Esophagus muscularis mucosa (tissue), 4 donors: Measurements from ENCODE around the gene TRIM28.

ENCODE experiments used
- EP300 ChIP-seq: sonication (generic); formaldehyde crosslinking; IDR thresholded peaks from one replicate; pipeline ENCODE4 v1.6.1; 2017; ENCODE audit warnings: antibody characterized with exemption
- POLR2A ChIP-seq: fragments of 450-650 bp; IDR thresholded peaks from one replicate; pipeline ENCODE4 v1.6.1; 2017; ENCODE audit warnings: antibody characterized with exemption, moderate library complexity, mild to moderate bottlenecking, low read depth
- POLR2AphosphoS5 ChIP-seq, 2 donors: sonication (generic); formaldehyde crosslinking; IDR thresholded peaks; one replicate each; pipeline ENCODE4 v1.6.1; 2017; ENCODE audit warnings: antibody characterized with exemption in 2 of 2
- TF ChIP-seq, protein P1 (sequence below), 3 experiments: fragments of 200-600 bp in 2 of 3; fragments of 450-650 bp in 1 of 3; sonication (generic) in 2 of 3; IDR thresholded peaks; one replicate each; pipeline ENCODE4 v1.5.1; 2017 to 2019; ENCODE audit warnings: antibody characterized with exemption in 3 of 3, mild to moderate bottlenecking in 2 of 3, moderate library complexity in 1 of 3

DNA sequence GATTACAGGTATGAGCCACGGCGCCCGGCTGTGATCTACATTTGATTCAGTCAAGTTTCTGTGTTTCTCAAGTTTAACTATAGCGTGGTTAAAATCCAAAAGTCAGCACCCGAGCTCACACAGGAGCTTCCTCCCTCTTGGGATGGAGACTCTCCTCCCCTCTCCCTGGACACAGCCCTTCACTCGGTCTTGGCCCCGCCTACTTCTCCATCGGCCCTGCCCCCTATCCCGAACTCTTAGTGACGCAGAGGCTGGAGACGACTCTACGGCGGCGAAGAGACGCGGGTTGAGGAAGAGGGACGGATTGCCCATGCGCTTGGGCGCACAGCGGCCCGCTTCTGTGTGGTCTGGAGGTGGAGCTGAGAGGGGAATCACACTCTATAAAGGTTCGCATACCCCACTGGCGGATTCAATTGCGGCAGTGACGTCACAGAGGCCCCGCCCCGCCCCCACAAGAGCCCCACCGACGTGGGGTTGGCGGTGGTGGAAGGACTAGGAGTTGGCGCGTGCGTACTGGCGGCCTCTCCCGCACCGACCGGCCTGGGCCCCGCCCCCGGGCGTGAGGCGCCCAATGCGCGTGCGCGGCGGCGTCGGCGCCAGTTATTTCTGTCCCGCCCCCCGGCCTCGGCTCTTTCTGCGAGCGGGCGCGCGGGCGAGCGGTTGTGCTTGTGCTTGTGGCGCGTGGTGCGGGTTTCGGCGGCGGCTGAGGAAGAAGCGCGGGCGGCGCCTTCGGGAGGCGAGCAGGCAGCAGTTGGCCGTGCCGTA is at the start of gene TRIM28:
- TF ChIP-seq POLR2AphosphoS5 (IDR thresholded peaks at IDR 0.05): peak; percentile 96 to 97
- TF ChIP-seq, protein P1, sequence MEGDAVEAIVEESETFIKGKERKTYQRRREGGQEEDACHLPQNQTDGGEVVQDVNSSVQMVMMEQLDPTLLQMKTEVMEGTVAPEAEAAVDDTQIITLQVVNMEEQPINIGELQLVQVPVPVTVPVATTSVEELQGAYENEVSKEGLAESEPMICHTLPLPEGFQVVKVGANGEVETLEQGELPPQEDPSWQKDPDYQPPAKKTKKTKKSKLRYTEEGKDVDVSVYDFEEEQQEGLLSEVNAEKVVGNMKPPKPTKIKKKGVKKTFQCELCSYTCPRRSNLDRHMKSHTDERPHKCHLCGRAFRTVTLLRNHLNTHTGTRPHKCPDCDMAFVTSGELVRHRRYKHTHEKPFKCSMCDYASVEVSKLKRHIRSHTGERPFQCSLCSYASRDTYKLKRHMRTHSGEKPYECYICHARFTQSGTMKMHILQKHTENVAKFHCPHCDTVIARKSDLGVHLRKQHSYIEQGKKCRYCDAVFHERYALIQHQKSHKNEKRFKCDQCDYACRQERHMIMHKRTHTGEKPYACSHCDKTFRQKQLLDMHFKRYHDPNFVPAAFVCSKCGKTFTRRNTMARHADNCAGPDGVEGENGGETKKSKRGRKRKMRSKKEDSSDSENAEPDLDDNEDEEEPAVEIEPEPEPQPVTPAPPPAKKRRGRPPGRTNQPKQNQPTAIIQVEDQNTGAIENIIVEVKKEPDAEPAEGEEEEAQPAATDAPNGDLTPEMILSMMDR (IDR thresholded peaks at IDR 0.05): no peak
- TF ChIP-seq EP300: no peak
- peak; percentile 98 for TF ChIP-seq POLR2A
